SIG-M5 treated with dmso at 0.1 percent for 504 hours (cell line): Measurements from ENCODE around the gene CHMP5.

Experiments used
- DNase-seq: peaks from one replicate; lab custom pipeline; 2025; ENCODE audit not compliant: unreplicated experiment; lab: John Stamatoyannopoulos, UW

CHMP5 gene

GRCh38 chr9:33242609-33243134, 22.2 kb upstream of the CHMP5 start:
- DNase-seq: no peak

GRCh38 chr9:33244137-33244784, 20.6 kb upstream of the CHMP5 start:
- no peak for DNase-seq

- no peak for DNase-seq
Observed at GRCh38 chr9:33245341-33245740, 19.5 kb upstream of the CHMP5 start.

- DNase-seq: no peak
Observed at GRCh38 chr9:33246269-33246860, 18.5 kb upstream of the CHMP5 start.

GRCh38 chr9:33248606-33249005, 16.2 kb upstream of the CHMP5 start:
- DNase-seq: no peak

GRCh38 chr9:33249087-33249658, 15.7 kb upstream of the CHMP5 start:
- no peak for DNase-seq

GRCh38 chr9:33249983-33250382, 14.9 kb upstream of the CHMP5 start:
- DNase-seq: no peak

GRCh38 chr9:33250458-33250995, 14.3 kb upstream of the CHMP5 start:
- DNase-seq: no peak

- DNase-seq: no peak
Observed at GRCh38 chr9:33254211-33254610, 10.6 kb upstream of the CHMP5 start.

- no peak for DNase-seq
Observed at GRCh38 chr9:33255014-33255413, 9.8 kb upstream of the CHMP5 start.

GRCh38 chr9:33255471-33255870, 9.4 kb upstream of the CHMP5 start:
- DNase-seq: no peak

- no peak for DNase-seq
Observed at GRCh38 chr9:33256236-33256635, 8.6 kb upstream of the CHMP5 start.

GRCh38 chr9:33257276-33257675, 7.6 kb upstream of the CHMP5 start:
- DNase-seq: no peak

- DNase-seq: no peak
Observed at GRCh38 chr9:33260372-33260771, 4.5 kb upstream of the CHMP5 start.

GRCh38 chr9:33263131-33264002, 1.5 kb upstream of the CHMP5 start:
- DNase-seq: peak; percentile 13

GRCh38 chr9:33264003-33264472, 811 bp upstream of the CHMP5 start:
- DNase-seq: no peak

GRCh38 chr9:33265211-33265865, 489 bp downstream of the CHMP5 start:
- DNase-seq: no peak

- no peak for DNase-seq
Observed at GRCh38 chr9:33267151-33267767, 2.4 kb downstream of the CHMP5 start.

GRCh38 chr9:33270146-33270545, 5.3 kb downstream of the CHMP5 start:
- no peak for DNase-seq

GRCh38 chr9:33272061-33272460, 7.2 kb downstream of the CHMP5 start:
- DNase-seq: no peak
